Non-pigmented ciliary epithelial cell (primary cell): ENCODE results near the gene SEZ6L2.
A peak's percentile ranks its signal among the peaks of the same experiment; 100 is the strongest.
"Not testable (repeated sequence)": the region's sequence is repeated elsewhere in the genome, so short reads cannot be mapped to it uniquely, and the experiment has no call there.

Source experiments
- DNase-seq: peaks from one replicate; pipeline ENCODE4 v3.0.0-alpha.2; 2010; ENCODE audit warnings: low read depth

The SEZ6L2 gene

GRCh38 chr16:29899516-29900101 is at the start of gene SEZ6L2:
TSS of gene SEZ6L2 (minus strand) at chr16:29899550. CDS start at chr16:29899019, 531 bp downstream.
- peak; percentile 77 for DNase-seq

- DNase-seq: no peak
These were observed 48.5 kb upstream of the SEZ6L2 start for GRCh38 chr16:29947897-29948296.

- DNase-seq: peak; percentile 96
These were observed 44.8 kb upstream of the SEZ6L2 start for GRCh38 chr16:29943846-29944799.

- DNase-seq: no peak
These were observed 41.3 kb upstream of the SEZ6L2 start for GRCh38 chr16:29940656-29941055.

GRCh38 chr16:29931750-29932149 is 32.4 kb upstream of the SEZ6L2 start:
- DNase-seq: not testable (repeated sequence)

GRCh38 chr16:29927070-29927905 is 27.9 kb upstream of the SEZ6L2 start:
- no peak for DNase-seq

- DNase-seq: no peak
These were observed 27.3 kb upstream of the SEZ6L2 start for GRCh38 chr16:29926711-29927052.

- no peak for DNase-seq
These were observed 26.7 kb upstream of the SEZ6L2 start, which contains the start of gene KCTD13 for GRCh38 chr16:29925781-29926710. TSS of gene KCTD13 (minus strand) at chr16:29926226. CDS start at chr16:29926033, 193 bp downstream.

GRCh38 chr16:29925105-29925756 is 25.9 kb upstream of the SEZ6L2 start:
- no peak for DNase-seq

GRCh38 chr16:29922986-29923501 is 23.7 kb upstream of the SEZ6L2 start:
- no peak for DNase-seq

GRCh38 chr16:29922326-29922725 is 23.0 kb upstream of the SEZ6L2 start:
- DNase-seq: no peak

GRCh38 chr16:29921034-29921385 is 21.7 kb upstream of the SEZ6L2 start:
- DNase-seq: no peak

GRCh38 chr16:29920288-29921033 is 21.1 kb upstream of the SEZ6L2 start:
- DNase-seq: no peak

- no peak for DNase-seq
These were observed 17.6 kb upstream of the SEZ6L2 start for GRCh38 chr16:29916979-29917378.

GRCh38 chr16:29915590-29916247 is 16.4 kb upstream of the SEZ6L2 start:
- DNase-seq: no peak

GRCh38 chr16:29913514-29913913 is 14.2 kb upstream of the SEZ6L2 start:
- no peak for DNase-seq

GRCh38 chr16:29912087-29912486 is 12.7 kb upstream of the SEZ6L2 start:
- DNase-seq: no peak

- DNase-seq: no peak
These were observed 12.3 kb upstream of the SEZ6L2 start for GRCh38 chr16:29911676-29912010.
